Ascending aorta (tissue), 2 donors: ENCODE measurements around the gene SLC15A1. TPM values are rescaled to one million over a fixed set of nuclear protein-coding genes. Genes with fewer than 3 reads are reported as not detected.
"Not testable (repeated sequence)": the region's sequence is repeated elsewhere in the genome, so short reads cannot be mapped to it uniquely, and the experiment has no call there.

Source experiments
- DNase-seq, 2 donors: peaks; one replicate each; pipeline ENCODE4 v3.0.0-alpha.2; 2019; ENCODE audit warnings: low spot score in 2 of 2
- H3K27ac ChIP-seq, 2 donors: fragments of 200-600 bp; sonication (generic); one replicate each; pipeline ENCODE4 v1.5.1; 2016 to 2017; ENCODE audit warnings: mild to moderate bottlenecking in 1 of 2
- H3K27me3 ChIP-seq: fragments of 200-600 bp; sonication (generic); one replicate; pipeline ENCODE4 v1.5.1; 2017
- H3K36me3 ChIP-seq, 2 donors: fragments of 200-600 bp; sonication (generic); one replicate each; pipeline ENCODE4 v1.5.1; 2016
- H3K4me1 ChIP-seq, 2 donors: fragments of 200-600 bp; sonication (generic); one replicate each; pipeline ENCODE4 v1.5.1; 2016 to 2017; ENCODE audit warnings: mild to moderate bottlenecking in 1 of 2
- H3K4me3 ChIP-seq, 2 donors: fragments of 200-600 bp; sonication (generic); one replicate each; pipeline ENCODE4 v1.5.1; 2016 to 2017; ENCODE audit warnings: mild to moderate bottlenecking in 1 of 2
- H3K9me3 ChIP-seq, 2 donors: fragments of 200-600 bp; sonication (generic); one replicate each; pipeline ENCODE4 v1.5.1; 2016
- CTCF ChIP-seq, 3 experiments: fragments of 200-600 bp in 2 of 3; fragments of 450-650 bp in 1 of 3; sonication (generic) in 2 of 3; IDR thresholded peaks; one replicate each; pipeline ENCODE4 v1.5.1; 2016 to 2019; ENCODE audit warnings: antibody characterized with exemption in 3 of 3, mild to moderate bottlenecking in 1 of 3, moderate library complexity in 1 of 3
- intact Hi-C: fragments of 100-400 bp; cut with DNase I; formaldehyde crosslinking; loops from one replicate; pipeline ENCODE4 v1.15.1; 2023
- total RNA-seq: library from RNA; depleted of rRNA; stranded (reverse); fragments of >200 nt; gene quantifications from one replicate; pipeline ENCODE4 v1.1.0, GENCODE V29; 2016

Gene SLC15A1
- total RNA-seq, 1 donor from 2014 or later: not detected

- DNase-seq: no peak
- TF ChIP-seq CTCF (IDR thresholded peaks at IDR 0.05): no peak
- intact Hi-C loops: no loop called here
- Histone ChIP-seq H3K9me3 (no peaks in the 10 kb centered on the region), H3K27ac (no peak overlapping the region), H3K4me3 (no peak overlapping the region), H3K36me3 (no peaks in the 10 kb centered on the region), H3K27me3 (no peaks in the 10 kb centered on the region), H3K4me1 (no peaks in the 10 kb centered on the region)
Measured at GRCh38 chr13:98641075-98641474, 111.4 kb downstream of the SLC15A1 start.

- H3K4me3 ChIP-seq, intact Hi-C loops, H3K9me3 ChIP-seq, H3K27me3 ChIP-seq, H3K36me3 ChIP-seq, H3K27ac ChIP-seq, DNase-seq, H3K4me1 ChIP-seq: not testable (repeated sequence)
Measured at GRCh38 chr13:98639785-98640184, 112.7 kb downstream of the SLC15A1 start.

- H3K4me3 ChIP-seq, intact Hi-C loops, H3K36me3 ChIP-seq, H3K27me3 ChIP-seq, H3K27ac ChIP-seq, H3K9me3 ChIP-seq, DNase-seq, H3K4me1 ChIP-seq: not testable (repeated sequence)
Measured at GRCh38 chr13:98638352-98638751, 114.1 kb downstream of the SLC15A1 start.

Other genes starting within 250 kb of the SLC15A1 start
- 35.4 TPM for gene STK24, start 175.6 kb downstream of the SLC15A1 start, total RNA-seq
- gene DOCK9, start 225.4 kb upstream of the SLC15A1 start, total RNA-seq: 88.2 TPM